Caco-2 (cell line): ENCODE results near the gene RRP1B. TPM values are rescaled to one million over a fixed set of nuclear protein-coding genes. Genes with fewer than 3 reads are reported as not detected.

ENCODE experiments used
- Bru-seq: library from RNA; stranded (reverse); fragments of 400-500 nt; gene quantifications from one replicate; lab custom pipeline; 2021; lab: Mats Ljungman, UMichigan
- BruChase-seq, 2 experiments: library from RNA; stranded (reverse); fragments of 400-500 nt; gene quantifications; one replicate each; lab custom pipeline; 2021; lab: Mats Ljungman, UMichigan
- BruUV-seq: library from RNA; stranded (reverse); fragments of 400-500 nt; replicated peaks from 2 replicates; lab custom pipeline; 2021; lab: Mats Ljungman, UMichigan
- CTCF ChIA-PET: fragments of 300-600 bp; sonication (Branson Sonifier 250); formaldehyde crosslinking; loops from one replicate; lab custom pipeline; 2022; ENCODE audit warnings: antibody characterized with exemption; lab: Charles Lee
- POLR2A ChIA-PET: fragments of 300-600 bp; sonication (Branson Sonifier 250); formaldehyde crosslinking; loops from one replicate; lab custom pipeline; 2022; ENCODE audit warnings: antibody characterized with exemption; lab: Charles Lee
- DNase-seq, 2 experiments: peaks; one replicate each; pipeline versions ENCODE4 v3.0.0 to v3.0.0-alpha.2; 2020 to 2022
- H3K27me3 ChIP-seq: replicated peaks from 2 replicates; pipeline ENCODE4 v1.6.0; 2011; ENCODE audit warnings: low read length; ENCODE audit not compliant: control insufficient read depth, insufficient read depth
- H3K36me3 ChIP-seq: 2 replicates; pipeline ENCODE4 v1.5.1; 2011; ENCODE audit warnings: low read length; ENCODE audit not compliant: control insufficient read depth, insufficient read depth
- H3K4me1 ChIP-seq: fragments of 250-450 bp; sonication (Bioruptor Pico); 2 replicates; pipeline ENCODE4 v1.5.1; 2020; ENCODE audit warnings: mild to moderate bottlenecking
- H3K4me3 ChIP-seq: 2 replicates; pipeline ENCODE4 v1.5.1; 2011; ENCODE audit warnings: low read depth, mild to moderate bottlenecking, control low read depth, low read length
- H3K9me3 ChIP-seq: fragments of 250-450 bp; sonication (Bioruptor Pico); 2 replicates; pipeline ENCODE4 v1.5.1; 2020; ENCODE audit warnings: mild to moderate bottlenecking, moderate library complexity
- H3K27ac Mint-ChIP-seq: one replicate; pipeline ENCODE4 v1.8.0; 2022; ENCODE audit warnings: mixed read lengths; ENCODE audit not compliant: unreplicated experiment
- H3K27me3 Mint-ChIP-seq: one replicate; pipeline ENCODE4 v1.8.0; 2022; ENCODE audit warnings: mixed read lengths; ENCODE audit not compliant: insufficient read depth, unreplicated experiment
- H3K36me3 Mint-ChIP-seq: one replicate; pipeline ENCODE4 v1.8.0; 2022; ENCODE audit warnings: mild to moderate bottlenecking, mixed read lengths; ENCODE audit not compliant: insufficient read depth, unreplicated experiment
- H3K4me1 Mint-ChIP-seq: one replicate; pipeline ENCODE4 v1.8.0; 2022; ENCODE audit warnings: low read depth, mixed read lengths; ENCODE audit not compliant: unreplicated experiment
- H3K4me3 Mint-ChIP-seq: one replicate; pipeline ENCODE4 v1.8.0; 2022; ENCODE audit warnings: mild to moderate bottlenecking, moderate library complexity, mixed read lengths; ENCODE audit not compliant: unreplicated experiment
- H3K9me3 Mint-ChIP-seq: one replicate; pipeline ENCODE4 v1.8.0; 2022; ENCODE audit warnings: mixed read lengths; ENCODE audit not compliant: unreplicated experiment
- intact Hi-C: fragments of 100-400 bp; cut with micrococcal nuclease; formaldehyde crosslinking; loops from one replicate; pipeline ENCODE4 v1.10.0; 2022; ENCODE audit not compliant: unreplicated experiment
- long read RNA-seq: library from polyadenylated mRNA; stranded (forward); transcript quantifications from one replicate; pipeline ENCODE4 v2.0.0, GENCODE V29; 2022
- total RNA-seq: library from RNA; stranded (reverse); gene quantifications from 2 replicates; pipeline ENCODE4 v1.2.3, GENCODE V29; 2022
- TF ChIP-seq, protein P1 (sequence below), 2 experiments: fragments of 200-600 bp in 1 of 2; IDR thresholded peaks; 1 replicate in 1 of 2; 2 replicates in 1 of 2; pipeline versions ENCODE4 v1.5.1 to v1.8.0; 2011 to 2022; ENCODE audit warnings: antibody characterized with exemption in 1 of 2, control low read depth in 1 of 2, inconsistent platforms in 1 of 2, low read depth in 1 of 2, low read length in 1 of 2, mild to moderate bottlenecking in 1 of 2, moderate library complexity in 1 of 2; ENCODE audit not compliant: insufficient read depth in 1 of 2, severe bottlenecking in 1 of 2, unreplicated experiment in 1 of 2

Gene RRP1B, protein sequence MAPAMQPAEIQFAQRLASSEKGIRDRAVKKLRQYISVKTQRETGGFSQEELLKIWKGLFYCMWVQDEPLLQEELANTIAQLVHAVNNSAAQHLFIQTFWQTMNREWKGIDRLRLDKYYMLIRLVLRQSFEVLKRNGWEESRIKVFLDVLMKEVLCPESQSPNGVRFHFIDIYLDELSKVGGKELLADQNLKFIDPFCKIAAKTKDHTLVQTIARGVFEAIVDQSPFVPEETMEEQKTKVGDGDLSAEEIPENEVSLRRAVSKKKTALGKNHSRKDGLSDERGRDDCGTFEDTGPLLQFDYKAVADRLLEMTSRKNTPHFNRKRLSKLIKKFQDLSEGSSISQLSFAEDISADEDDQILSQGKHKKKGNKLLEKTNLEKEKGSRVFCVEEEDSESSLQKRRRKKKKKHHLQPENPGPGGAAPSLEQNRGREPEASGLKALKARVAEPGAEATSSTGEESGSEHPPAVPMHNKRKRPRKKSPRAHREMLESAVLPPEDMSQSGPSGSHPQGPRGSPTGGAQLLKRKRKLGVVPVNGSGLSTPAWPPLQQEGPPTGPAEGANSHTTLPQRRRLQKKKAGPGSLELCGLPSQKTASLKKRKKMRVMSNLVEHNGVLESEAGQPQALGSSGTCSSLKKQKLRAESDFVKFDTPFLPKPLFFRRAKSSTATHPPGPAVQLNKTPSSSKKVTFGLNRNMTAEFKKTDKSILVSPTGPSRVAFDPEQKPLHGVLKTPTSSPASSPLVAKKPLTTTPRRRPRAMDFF
- total RNA-seq (49.5 and 52.3 TPM in 2 replicates), Bru-seq, nascent RNA (percentile 86 among the genes with signal in this experiment), BruChase-seq, experiment 1, labeled RNA remaining after a 2-hour chase (percentile 94 among the genes with signal in this experiment), BruChase-seq, experiment 2, labeled RNA remaining after a 6-hour chase (percentile 93 among the genes with signal in this experiment)
- long read RNA-seq, full-length matches to known transcripts, result 1 of 29 reads
- long read RNA-seq, partial matches to known transcripts, result 7 of 29 reads
- long read RNA-seq, other reads (novel, unspliced or antisense), result 21 of 29 reads

DNA sequence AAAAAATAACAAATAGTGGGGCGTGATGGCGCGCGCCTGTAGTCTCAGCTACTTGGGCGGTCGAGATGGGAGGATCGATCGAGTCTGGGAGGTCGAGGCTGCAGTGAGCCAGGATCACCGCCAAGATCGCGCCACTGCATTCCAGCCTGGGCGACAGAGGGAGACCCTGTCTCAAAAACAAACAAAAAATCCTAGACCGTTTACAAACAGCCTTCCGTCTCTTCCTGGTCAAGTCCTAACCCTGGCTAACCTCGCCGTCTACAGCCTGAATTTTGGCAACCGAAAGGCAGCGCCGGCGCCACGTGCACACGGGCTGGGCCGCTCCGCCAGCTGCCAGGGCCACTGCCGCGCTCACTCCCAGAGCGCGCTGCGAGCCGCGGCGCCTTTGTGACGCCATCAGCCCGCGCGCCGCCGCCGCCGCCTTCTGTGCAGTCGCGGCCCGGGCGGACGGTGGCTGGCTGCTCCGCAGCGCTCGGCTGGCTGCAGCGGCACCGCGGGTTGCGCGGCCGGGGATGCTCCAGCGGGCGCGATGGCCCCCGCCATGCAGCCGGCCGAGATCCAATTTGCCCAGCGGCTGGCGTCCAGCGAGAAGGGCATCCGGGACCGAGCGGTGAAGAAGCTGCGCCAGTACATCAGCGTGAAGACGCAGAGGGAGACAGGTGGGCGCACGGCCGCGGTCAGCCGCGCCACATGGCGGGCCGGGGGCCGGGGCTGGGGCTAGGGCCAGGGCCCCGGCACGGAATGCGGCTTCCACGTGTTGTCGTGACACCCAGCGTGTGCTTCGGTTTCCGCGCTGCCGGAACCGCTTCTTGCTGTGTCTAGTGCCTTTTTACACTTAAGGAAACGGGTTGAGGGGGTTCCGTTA, at the start of gene RRP1B, which contains the start of gene HSF2BP:
TSS of gene RRP1B (plus strand) at position 425 of the 865 bp plus-strand sequence. CDS start at position 530, 105 bp downstream.
TSS of gene HSF2BP (minus strand) at position 353 of the 865 bp plus-strand sequence. CDS start 1,392 bp downstream, outside the sequence.
- no peaks in the 10 kb centered on the region; the same call in 1 of the 2 replicates for H3K36me3 ChIP-seq
- no peaks in the 10 kb centered on the region for H3K27me3 ChIP-seq
- H3K4me1 Mint-ChIP-seq, result peaks cover 19% of the 10 kb centered on the region
- no peaks in the 10 kb centered on the region for H3K9me3 Mint-ChIP-seq
- no TSS peak for BruUV-seq
- peak within 1 kb of the TSS; percentile 87 for H3K4me3 Mint-ChIP-seq
- peaks cover 10% of the 10 kb centered on the region for H3K4me1 ChIP-seq
- ChIA-PET POLR2A (interaction anchor here (0.6 kb wide), 1 partner anchor 9 kb away, joined by 4 read pairs; no protein-coding TSS in a partner anchor), CTCF (no interaction called here)
- H3K4me3 ChIP-seq, result peak within 1 kb of the TSS; percentile 85
- peak within 1 kb of the TSS; percentile 95 for H3K27ac Mint-ChIP-seq
- DNase-seq, result peak; percentile 74 to 89
- intact Hi-C loops, result loop anchor here (2.0 kb wide), 1 partner anchor 53 kb away; no protein-coding TSS in a partner anchor
- H3K27me3 Mint-ChIP-seq, result no peaks in the 10 kb centered on the region
- H3K9me3 ChIP-seq, result no peaks in the 10 kb centered on the region
- TF ChIP-seq, protein P1, sequence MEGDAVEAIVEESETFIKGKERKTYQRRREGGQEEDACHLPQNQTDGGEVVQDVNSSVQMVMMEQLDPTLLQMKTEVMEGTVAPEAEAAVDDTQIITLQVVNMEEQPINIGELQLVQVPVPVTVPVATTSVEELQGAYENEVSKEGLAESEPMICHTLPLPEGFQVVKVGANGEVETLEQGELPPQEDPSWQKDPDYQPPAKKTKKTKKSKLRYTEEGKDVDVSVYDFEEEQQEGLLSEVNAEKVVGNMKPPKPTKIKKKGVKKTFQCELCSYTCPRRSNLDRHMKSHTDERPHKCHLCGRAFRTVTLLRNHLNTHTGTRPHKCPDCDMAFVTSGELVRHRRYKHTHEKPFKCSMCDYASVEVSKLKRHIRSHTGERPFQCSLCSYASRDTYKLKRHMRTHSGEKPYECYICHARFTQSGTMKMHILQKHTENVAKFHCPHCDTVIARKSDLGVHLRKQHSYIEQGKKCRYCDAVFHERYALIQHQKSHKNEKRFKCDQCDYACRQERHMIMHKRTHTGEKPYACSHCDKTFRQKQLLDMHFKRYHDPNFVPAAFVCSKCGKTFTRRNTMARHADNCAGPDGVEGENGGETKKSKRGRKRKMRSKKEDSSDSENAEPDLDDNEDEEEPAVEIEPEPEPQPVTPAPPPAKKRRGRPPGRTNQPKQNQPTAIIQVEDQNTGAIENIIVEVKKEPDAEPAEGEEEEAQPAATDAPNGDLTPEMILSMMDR (IDR thresholded peaks at IDR 0.05; ENCODE audit: insufficient read depth in 1 of 2, low read depth in 1 of 2, low read length in 1 of 2, severe bottlenecking in 1 of 2, unreplicated experiment in 1 of 2), result no peak
- H3K36me3 Mint-ChIP-seq, result peaks cover 55% of the 10 kb centered on the region

DNA sequence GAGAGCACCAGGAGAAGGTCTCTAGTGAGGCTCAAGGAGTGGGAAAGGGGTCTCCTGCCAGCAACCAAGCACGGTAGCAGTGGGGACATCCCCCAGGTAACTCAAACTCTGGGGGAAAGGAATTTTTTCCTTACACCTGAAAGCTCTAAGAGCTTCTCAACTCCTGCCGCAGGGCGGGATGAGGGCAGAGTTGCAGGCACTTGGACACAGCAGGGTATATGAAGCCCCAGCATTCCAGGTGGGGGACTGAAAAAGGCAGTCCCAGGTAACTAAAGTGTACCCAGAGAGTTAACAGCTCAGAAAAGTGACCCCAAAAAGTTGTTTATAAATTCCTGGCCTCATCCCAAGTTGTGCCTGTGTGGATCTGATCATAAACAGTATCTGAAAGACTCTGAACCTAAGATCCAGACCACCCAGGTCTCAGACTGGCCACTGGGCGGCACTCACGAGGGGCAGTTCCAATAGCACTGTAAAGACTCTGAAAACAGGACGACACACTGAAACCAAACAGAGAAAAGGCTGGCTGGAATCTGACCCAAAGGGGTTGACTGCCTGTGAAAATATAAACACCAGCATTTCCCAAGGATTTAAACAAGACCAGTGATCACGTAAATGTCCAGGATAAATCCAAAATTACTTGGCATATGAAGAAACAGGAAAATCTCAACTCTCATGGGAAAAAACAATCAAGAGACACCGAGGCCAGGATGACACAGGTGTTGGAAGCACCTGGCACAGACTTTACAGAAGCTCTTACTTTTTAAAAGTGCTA, 47.6 kb upstream of the RRP1B start:
- POLR2A ChIA-PET, result interaction anchor here (1.0 kb wide), 1 partner anchor 34 kb away, joined by 4 read pairs; no protein-coding TSS in a partner anchor
- Mint-ChIP-seq H3K4me3 (peak overlapping the region; percentile 38), H3K9me3 (no peaks in the 10 kb centered on the region), H3K4me1 (peaks cover 22% of the 10 kb centered on the region), H3K27ac (peak overlapping the region; percentile 95), H3K27me3 (no peaks in the 10 kb centered on the region), H3K36me3 (peaks cover 10% of the 10 kb centered on the region)
- TF ChIP-seq, protein P1 (IDR thresholded peaks at IDR 0.05; ENCODE audit: insufficient read depth in 1 of 2, low read depth in 1 of 2, low read length in 1 of 2, severe bottlenecking in 1 of 2, unreplicated experiment in 1 of 2), result peak; percentile 72 to 87
- no peaks in the 10 kb centered on the region for H3K36me3 ChIP-seq
- H3K27me3 ChIP-seq, result no peaks in the 10 kb centered on the region
- peaks cover 58% of the 10 kb centered on the region for H3K4me1 ChIP-seq
- peak; percentile 77 to 82 for DNase-seq
- BruUV-seq, result TSS peak; percentile 66
- H3K9me3 ChIP-seq, result 0 out of 2 replicates have a peak, but pooled peaks cover 4% of the 10 kb centered on the region
- no peak overlapping the region for H3K4me3 ChIP-seq
- CTCF ChIA-PET, result interaction anchor here (0.6 to 1.8 kb wide), 7 partner anchors 14 to 690 kb away, joined by 3 to 11 read pairs (median 5); no protein-coding TSS in a partner anchor
- intact Hi-C loops, result loop anchor here (1.0 kb wide), 2 partner anchors 25 to 34 kb away; no protein-coding TSS in a partner anchor
